Activated CD4-positive, alpha-beta T cell treated with anti-CD3 and anti-CD28 coated beads for 1 hour (primary cell): ENCODE measurements around the gene OCA2.

Experiments used
- DNase-seq: peaks from one replicate; pipeline ENCODE4 v3.0.0-alpha.2; 2020

OCA2 gene

DNA sequence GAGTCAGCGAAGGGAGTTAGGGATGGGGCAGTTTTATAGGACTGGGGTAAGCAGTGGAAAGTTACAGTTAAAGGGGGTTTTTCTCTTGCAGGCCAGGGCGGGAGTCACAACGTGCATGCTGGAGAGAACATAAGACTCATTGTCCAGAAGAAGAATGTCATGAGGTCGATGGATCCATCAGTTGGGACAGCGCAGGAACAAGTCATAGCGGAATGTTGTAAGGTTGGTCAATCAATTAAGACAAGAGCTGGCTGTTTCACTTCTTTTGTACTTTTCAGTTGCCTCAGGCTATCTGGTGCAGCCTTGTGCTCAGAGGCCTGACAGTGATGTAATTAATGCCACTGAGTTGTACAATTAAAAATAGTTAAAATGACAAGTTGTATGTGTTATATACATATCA lies 165.6 kb downstream of the OCA2 start:
- no peak for DNase-seq

DNA sequence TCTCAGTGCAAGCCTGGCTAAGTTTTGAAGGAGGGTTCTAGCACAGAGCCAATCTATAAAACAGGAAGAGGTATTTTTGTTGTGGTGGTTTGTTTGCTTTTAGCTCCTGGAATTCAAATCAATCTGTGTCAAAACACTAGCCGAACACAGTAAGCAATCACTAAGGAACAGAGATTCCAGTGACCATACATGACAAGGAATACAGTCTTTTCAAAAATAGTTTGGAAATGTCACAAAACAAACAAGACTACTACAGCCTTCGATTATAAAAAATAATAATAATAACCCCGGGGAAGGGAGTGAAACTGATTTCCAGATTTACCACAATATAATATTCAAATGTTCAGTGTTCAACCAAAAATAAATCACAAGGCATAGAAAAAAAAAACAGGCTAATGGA lies 166.5 kb downstream of the OCA2 start:
- no peak for DNase-seq

DNA sequence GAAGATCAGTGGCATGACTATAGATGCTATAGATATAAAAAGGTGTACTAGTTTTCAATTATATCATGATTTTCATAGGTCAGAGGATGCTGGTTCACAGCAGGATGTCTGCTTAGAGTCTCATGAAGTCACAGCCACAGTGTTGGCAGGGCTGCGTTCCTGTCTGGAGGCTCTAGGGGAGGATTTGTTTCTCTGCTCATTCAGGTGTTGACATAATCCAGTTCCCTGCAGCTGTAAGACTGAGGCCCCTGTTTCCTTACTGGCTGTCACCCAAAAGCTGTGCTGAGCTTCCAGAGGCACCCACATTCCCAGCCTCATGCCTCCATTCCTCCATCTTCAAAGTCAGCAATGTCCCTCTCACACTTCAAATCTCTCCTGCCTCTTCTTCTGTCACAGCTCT lies 170.7 kb downstream of the OCA2 start:
- DNase-seq = no peak

DNA sequence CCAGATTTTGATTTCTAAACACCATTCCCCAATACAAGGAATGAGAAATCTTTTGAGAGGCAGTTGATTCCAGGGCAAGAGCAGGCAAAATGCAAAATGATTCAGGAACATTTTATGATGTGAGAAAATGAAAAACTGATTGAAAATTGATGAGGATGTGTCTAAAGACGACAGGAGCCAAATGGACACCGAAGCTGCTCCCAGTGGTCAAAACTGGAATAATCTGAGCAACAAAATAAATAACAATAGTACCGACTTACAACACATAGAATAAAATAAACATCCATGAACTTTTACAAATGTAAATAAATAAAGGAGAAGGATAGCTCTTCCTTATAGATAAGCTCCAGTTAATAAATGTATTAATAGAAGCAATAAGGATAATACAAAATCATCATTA lies 186.8 kb downstream of the OCA2 start:
- no peak for DNase-seq

DNA sequence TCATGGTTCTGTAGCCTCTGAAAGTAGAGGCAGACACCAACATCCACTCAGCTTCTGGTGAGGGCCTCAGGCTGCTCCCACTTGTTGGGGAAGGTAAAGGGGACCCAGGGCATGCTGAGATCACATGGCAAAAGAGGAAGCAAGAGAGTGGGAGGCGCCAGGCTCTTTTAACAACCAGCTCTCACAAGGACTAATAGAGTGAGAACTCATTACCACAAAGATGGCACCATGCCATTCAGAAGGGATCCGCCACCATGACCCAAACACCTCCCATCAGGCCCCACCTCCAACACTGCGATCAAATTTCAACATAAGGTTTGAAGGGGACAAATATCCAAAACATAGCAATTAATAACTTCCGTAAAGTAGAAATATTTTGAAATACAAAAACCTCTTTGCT lies 192.3 kb downstream of the OCA2 start:
- DNase-seq = no peak

DNA sequence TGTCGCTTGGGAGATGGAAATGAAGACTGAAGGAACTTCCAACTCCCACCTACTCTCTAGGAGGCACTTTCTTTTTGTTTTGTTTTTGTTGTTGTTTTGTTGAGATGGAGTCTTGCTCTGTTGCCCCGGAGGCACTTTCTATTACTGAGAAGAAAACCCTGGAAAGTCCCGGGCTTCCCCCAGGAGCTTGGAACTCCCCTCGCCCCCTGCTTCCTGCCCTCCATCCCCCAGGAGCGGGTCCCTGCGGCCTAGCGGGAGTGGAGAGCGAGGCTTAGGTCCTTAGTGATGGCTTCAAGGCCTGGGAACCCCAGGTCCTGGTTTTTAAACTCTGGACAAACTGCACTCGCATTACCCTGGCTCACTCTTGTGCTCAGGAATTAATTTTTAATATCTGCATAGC lies 195.7 kb downstream of the OCA2 start:
- DNase-seq = no peak

DNA sequence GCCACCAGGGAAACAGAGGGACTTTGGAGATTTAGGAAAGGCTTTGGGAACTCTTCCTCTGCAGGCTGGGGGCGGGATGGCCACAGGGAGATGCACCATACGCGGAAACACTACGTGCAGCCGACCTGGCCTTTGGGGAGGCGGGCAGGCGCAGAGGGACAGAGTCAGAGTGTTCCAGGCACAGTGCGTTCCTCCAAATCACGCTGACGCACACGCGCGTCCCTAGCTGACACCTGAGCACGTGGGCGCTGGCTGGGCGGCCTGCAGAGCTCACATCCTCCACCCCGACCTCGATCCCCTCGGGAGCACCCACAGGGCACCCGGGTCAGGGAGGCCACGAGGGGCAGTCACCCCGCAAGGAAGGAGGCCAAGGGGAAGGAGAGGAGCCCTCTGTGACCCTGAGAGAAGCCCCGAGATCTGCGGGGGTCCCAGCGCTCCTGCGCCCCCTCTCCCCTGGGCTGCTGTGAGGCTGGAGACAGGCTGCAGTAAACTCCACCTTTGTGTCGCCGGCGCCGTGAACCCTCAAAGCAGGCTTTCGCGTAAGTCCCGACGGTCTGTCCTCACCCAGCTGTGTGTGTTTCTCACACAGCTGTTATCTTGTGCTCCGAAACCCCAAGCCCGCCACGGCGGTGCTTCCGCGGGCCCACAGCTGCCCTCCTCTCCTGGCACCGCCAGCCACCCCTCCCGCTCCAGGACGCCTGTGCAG lies 196.3 kb downstream of the OCA2 start:
- no peak for DNase-seq

DNA sequence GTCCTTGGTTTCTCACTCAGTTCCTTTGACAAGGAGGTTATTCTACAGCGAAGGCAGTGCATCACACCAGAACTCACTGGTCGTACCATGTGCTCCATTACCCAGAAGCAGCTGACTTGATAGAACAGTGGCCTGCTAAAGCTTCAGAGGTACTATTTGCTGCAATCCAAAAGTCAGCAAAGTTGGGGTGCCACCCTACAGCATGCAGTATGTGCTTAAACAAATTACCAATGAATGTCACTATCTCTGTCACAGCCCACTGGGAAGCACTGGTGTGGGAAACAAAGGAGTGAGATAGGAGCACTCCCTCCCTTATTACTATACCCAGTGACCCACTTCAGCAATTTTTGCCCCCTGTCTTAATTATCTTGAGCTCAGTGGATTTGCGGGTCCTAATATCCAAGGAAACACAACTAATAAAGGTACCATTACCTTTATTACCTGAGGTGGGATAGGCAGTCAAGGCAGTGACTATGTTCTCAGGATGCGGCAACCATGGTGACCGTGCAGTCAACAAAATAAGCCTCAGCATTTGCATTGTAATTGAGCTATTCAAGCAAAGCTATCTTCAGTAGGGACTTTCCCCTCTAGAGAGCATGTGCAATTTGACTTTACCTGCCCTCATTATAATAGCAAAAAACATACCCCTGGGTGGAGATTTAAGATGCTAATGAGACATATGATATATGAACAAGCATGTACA lies 199.4 kb downstream of the OCA2 start:
- DNase-seq = no peak

DNA sequence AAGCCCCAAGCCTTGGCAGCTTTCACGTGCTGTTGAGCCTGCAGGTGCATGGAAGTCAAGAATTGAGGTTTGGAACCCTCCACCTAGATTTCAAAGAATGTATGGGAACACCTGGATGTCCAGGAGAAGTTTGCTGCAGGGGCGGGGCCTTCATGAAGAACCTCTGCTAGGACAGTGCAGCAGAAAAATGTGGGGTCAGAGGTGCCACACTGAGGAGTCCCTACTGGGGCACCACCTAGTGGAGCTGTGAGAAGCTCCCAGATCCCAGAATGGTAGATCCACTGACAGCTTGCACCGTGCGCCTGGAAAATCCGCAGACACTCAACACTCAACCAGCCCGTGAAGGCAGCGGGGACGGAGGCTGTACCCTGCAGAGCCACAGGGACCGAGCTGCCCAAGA lies 201.6 kb downstream of the OCA2 start:
- no peak for DNase-seq

DNA sequence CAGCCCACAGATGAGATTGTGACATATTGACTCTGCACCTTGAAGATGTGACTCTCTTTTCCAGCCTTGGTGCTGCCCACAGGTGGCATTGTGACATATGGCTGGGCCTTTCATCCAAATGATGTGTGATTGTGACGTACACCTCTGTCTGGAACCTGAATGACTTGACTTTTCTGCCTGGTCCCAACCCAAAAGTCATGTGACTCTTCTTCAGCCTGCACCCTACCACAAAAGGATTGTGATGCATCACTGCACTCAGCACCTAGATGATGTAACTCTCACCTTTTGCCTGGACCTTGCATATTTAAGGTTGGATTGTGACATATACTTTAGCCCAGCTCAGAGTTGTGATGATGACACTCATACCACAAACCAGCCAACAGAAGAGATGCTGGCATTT lies 204.5 kb downstream of the OCA2 start:
- no peak for DNase-seq

DNA sequence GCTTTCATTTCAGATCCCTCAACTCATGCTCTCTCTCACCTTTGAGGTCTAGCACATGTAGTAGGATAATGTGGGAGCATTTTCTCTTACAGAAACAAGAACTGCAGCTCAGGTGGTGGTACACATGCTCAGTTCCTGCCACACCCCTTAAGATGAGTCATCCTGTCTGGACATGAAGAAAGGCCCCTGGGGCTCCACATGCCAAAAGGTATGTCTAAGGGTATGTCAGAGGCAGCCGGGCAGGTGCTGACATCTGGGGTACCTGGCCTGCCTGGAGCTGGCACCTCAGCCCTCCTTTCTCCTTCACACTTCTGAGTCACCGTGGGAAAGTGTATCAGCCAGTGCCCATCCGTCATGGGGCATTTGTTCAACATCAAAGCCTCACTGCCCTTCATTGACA lies 209.9 kb downstream of the OCA2 start:
- no peak for DNase-seq

DNA sequence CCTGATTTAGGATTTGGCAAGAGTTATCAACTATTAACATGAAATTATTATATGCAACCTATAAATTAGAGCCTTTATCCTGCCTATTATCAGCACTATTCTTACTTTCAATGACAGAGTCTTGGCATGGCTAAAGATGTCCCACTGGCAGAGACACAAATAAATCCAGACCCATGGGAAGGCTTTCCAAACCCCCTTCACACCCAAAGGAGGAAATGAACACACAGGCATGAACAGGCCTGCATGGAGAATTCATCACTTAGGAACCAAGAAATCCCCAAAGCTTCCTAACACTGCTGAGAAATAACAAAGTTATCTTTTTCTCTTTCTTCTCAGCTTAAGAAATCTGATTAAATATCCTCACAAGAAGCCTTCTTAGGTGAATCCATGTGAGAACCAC lies 213.9 kb downstream of the OCA2 start:
- DNase-seq = no peak

DNA sequence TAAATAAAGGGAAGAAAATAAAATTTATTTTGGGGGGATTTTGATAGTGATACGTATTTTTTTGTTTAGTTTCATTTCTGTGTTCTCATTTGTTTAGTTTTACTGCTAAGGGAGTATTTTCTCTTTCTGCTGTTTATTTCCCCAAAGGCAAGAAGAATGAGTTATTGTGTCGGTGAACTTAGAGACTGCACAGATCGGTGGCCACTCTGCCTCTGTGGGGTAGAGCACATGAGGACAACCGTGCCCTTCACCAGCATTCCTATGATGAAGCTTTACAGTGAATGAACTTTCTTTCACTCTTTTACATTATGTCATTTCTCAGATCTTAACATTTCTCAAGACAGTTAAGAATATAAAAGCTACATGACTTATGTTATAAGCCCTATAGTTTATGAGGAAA lies 214.4 kb downstream of the OCA2 start:
- DNase-seq = no peak

DNA sequence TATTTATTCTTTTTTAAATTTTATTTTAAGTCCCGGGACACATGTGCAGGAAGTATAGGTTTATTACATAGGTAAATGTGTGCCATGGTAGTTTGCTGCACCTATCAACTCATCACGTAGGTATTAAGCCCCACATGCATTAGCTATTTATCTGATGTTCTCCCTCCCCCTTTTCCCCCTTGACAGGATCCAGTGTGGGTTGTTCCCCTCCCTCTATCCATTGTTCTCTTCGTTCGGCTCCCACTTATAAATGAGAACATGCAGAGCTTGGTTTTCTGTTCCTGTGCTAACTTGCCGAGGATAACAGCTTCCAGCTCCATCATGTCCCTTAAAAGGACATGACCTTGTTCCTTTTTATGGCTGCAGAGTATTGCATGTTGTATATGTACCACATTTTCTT lies 220.3 kb downstream of the OCA2 start:
- DNase-seq = no peak

DNA sequence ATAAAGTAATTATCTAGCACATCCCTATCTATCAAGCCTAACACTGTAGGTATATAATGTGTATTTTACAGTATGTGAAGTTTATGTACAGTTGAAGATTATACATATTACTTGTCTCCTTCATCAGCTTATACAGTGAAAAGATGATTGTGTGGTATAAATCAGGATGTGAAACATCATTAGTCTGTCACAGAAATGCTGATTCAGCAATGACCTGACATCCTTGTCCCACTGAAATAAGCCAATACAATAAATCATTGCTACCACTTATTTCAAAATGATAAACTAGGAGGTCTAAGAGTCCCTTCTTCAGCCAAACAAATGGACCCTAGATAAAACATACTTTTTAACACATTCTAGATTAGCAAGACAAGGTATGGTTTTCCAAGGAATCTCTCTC lies 225.3 kb downstream of the OCA2 start:
- DNase-seq = no peak

DNA sequence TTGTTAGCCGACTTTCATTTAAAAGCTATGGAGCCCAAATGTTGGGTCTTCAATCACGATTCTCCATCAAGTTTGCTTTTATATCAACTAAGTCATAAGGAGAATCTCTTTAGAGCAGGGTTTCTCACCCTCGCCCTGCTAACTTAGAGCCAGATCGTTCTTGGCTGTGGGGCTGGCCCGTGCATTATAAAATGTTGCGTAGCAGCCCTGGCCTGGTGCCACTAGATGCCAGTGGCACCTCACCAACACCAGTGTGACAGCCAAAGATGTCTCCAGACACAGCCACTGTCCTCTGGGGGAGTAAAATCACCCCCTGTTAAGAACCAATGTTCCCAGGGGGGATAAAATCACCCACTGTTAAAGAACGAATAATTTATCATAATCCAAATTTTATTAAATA lies 226.1 kb downstream of the OCA2 start:
- DNase-seq = no peak

DNA sequence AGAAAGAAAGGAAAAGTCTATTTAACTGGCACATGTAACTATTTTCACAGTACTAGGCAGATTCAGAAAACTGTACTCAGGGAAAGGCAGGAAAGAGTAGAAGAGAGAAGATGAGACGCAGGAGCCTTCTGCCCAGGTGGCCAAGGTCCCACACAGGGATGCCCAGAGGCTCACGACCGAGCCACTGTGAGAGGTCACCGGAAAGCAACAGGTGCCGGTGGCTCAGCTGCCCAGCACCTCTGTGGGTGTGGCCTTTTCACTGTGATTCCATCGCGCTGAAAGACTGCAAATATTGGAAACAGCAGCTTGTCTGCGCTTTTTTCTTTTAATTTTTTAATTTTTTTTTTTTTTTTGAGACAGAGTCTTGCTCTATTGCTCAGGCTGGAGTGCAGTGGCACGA lies 226.8 kb downstream of the OCA2 start:
- DNase-seq = no peak

DNA sequence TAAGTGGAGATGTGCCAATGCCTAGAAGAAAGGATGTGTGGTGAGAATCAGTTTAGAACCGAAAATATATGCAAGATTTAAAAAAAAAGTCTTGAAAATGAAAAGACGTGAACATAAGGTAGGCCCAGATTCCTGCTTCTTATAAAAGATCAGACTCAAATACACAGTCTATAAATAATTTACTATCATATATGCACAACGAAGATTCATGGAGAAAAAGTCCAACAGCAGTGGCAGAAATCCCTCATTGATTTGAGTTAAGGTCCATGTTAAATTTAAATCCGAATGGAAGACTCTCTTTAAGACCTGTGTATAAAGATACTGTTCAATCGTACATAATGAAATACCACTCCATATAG lies 227.2 kb downstream of the OCA2 start:
- DNase-seq = no peak

DNA sequence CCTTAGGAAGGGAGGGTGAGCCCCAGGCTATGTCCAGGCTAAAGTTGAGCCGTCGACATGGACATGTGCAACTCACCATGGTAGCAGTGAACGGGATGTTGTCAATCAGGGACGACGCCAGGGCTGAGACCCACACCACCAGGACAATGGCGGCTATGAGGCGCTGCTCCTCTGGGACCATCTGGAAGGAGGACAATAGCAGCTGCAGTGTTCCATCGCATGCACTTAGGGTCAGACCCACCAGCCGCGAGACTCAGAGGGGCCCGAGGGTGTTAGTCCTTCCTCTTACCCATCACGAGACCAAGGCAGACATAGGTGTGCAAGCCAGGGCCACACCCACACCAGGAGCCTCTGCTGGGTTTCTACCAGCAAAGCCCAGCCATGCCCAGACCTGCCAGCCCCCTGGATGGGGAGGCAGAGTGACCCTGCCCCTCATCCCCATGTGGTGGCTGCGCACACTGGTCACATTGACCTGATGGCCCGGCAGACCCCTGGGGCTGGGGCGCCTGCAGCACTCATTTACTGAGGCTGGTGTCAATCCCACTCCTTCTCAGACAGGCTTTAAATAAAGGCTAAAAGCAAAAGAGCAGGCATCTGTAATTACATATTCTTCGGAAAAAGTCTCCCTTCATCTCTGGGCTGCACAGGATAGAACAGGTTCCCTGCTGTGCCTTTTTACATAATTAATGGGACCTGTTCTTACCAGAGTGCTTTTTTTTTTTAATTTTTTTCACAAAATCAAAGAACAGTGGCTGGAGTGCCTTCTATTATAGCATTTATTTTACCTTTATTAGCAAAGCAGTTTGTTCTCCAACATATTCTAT lies 227.8 kb downstream of the OCA2 start:
- no peak for DNase-seq

DNA sequence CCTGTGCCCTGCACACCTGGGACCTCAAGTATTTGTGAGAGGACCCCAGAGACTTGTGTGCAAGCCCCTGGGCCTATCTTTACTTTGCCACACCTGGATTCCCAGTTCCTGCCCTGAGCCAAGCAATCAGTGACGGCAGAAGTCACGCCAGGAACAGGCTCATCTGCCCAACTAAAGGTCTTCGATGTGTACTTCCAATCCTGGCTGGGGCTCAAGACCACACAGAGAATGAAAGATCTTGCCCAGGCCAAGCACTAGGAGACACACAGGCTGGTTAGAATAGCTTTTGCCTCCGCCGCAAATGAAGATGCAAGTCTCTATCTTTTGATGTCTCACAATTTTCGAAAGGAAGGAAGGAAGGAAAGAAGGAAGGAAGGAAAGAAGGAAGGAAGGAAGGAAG lies 228.8 kb downstream of the OCA2 start:
- DNase-seq = no peak

DNA sequence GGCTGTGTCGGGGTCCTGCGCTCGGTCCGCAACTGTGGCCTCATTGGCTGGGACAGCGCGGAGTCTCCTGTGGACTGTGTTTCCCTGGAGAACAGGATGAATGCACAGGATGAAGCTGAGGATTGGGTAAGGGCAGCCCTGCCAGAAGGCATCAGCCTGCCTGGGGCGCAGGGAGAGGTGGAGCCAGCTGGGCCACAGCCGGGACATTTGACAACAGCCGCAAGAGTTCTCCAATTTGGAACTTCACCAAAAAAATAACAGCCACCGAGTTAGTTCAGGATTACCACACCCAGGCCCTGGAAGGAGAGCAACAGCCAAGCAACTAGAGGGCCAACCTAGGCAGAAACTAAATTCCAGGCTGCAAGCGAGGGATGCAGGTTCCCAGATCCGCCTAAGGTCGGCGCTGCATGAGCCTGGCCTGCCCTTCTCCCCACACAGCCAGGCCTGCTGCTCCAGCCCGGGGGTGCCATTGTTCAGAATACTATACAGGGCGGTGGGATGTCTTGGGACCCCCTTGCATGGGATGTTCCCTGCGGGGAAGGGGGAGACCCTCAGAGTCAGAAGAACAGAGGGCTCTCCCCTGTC lies 229.3 kb downstream of the OCA2 start:
- no peak for DNase-seq

DNA sequence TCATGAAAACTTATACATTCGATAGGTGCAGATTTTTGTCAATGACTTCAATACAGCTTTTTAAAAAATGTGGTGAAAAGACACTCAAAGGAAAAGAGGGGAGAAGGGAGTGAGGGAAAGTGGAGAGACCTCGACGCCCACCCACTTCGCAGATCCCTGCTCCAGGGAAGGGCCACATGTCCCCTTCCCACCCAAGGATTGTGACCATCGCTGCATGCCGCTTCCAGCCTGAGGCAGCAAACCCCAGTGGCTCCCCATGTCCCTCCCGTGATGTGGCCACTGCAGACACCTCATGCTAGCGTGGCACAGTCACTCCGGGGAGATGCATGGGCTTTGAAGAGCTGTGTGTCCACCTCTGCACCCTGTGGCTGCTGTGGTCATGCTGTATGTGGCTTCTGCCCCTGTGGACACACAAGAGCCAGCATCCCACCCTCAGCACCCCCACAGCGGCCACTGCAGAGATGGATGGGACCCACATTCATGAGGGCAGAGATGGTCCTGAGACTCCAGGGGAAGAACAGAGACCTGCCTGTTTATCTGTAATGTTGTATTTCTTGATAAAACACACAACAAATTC lies 230.2 kb downstream of the OCA2 start:
- DNase-seq = no peak

DNA sequence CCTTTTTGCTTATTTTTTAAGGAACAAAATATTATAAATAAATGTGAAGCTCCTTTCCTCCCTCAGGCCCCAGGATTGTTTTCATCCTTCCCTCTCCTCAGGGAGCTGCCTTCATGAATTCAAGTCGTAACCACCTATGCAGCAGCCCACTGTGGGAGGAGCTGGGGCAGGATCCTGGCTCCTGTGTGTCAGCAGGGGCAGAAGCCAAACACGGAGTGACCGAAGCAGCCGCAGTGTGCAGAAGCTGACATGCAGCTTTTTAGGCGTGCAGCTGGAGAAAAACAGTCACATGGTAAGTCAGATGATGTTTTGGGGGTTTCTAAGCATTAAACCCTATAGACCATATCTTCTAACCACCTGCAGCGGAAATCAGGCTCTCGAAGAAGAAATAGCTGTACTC lies 231.3 kb downstream of the OCA2 start:
- DNase-seq = no peak
